Measurements from ENCODE around the gene ISCA1. TPM values are rescaled to one million over a fixed set of nuclear protein-coding genes. Genes with fewer than 3 reads are reported as not detected.
"Not testable (repeated sequence)": the region's sequence is repeated elsewhere in the genome, so short reads cannot be mapped to it uniquely, and the experiment has no call there.

ISCA1 gene
- polyA plus RNA-seq, 1 experiment = 31.4 TPM

- no peak for DNase-seq (ENCODE audit: low read depth, low spot score)
- H3K4me3 ChIP-seq (ENCODE audit: low read depth, low read length) = no peak overlapping the region
- H3K9me3 ChIP-seq (ENCODE audit: control insufficient read depth, insufficient read depth, low read length) = no peaks in the 10 kb centered on the region
- no peaks in the 10 kb centered on the region for H3K27me3 ChIP-seq (ENCODE audit: control insufficient read depth, insufficient read depth, low read length)
- POLR2A ChIA-PET = no interaction called here
- no peak for TF ChIP-seq CTCF (IDR thresholded peaks at IDR 0.05; ENCODE audit: low read depth, low read length)
- CTCF ChIA-PET = no interaction called here
- H3K27ac ChIP-seq (ENCODE audit: low read depth, low read length) = no peak overlapping the region
Measured at GRCh38 chr9:86301686-86302085, 19.3 kb upstream of the ISCA1 start.

- TF ChIP-seq CTCF (IDR thresholded peaks at IDR 0.05; ENCODE audit: low read depth, low read length) = no peak
- Histone ChIP-seq H3K9me3 (ENCODE audit: control insufficient read depth, insufficient read depth, low read length) (no peaks in the 10 kb centered on the region), H3K4me3 (ENCODE audit: low read depth, low read length) (no peak overlapping the region), H3K27me3 (ENCODE audit: control insufficient read depth, insufficient read depth, low read length) (no peaks in the 10 kb centered on the region), H3K27ac (ENCODE audit: low read depth, low read length) (no peak overlapping the region)
- POLR2A ChIA-PET = no interaction called here
- no peak for DNase-seq (ENCODE audit: low read depth, low spot score)
- CTCF ChIA-PET = interaction anchor here (2.7 kb wide), 1 partner anchor 14 kb away, joined by 8 read pairs; no protein-coding TSS in a partner anchor
Measured at GRCh38 chr9:86300701-86301100, 18.4 kb upstream of the ISCA1 start.

- ChIA-PET POLR2A (no interaction called here), CTCF (interaction anchor here (2.7 kb wide), 1 partner anchor 12 kb away, joined by 8 read pairs; no protein-coding TSS in a partner anchor)
- no peaks in the 10 kb centered on the region for H3K27me3 ChIP-seq (ENCODE audit: control insufficient read depth, insufficient read depth, low read length)
- H3K27ac ChIP-seq (ENCODE audit: low read depth, low read length) = no peak overlapping the region
- no peak for TF ChIP-seq CTCF (IDR thresholded peaks at IDR 0.05; ENCODE audit: low read depth, low read length)
- H3K9me3 ChIP-seq (ENCODE audit: control insufficient read depth, insufficient read depth, low read length) = no peaks in the 10 kb centered on the region
- no peak overlapping the region for H3K4me3 ChIP-seq (ENCODE audit: low read depth, low read length)
- no peak for DNase-seq (ENCODE audit: low read depth, low spot score)
Measured at GRCh38 chr9:86298873-86299272, 16.5 kb upstream of the ISCA1 start.

GRCh38 chr9:86290341-86290740, 8.0 kb upstream of the ISCA1 start:
- H3K27me3 ChIP-seq (ENCODE audit: control insufficient read depth, insufficient read depth, low read length); H3K9me3 ChIP-seq (ENCODE audit: control insufficient read depth, insufficient read depth, low read length); POLR2A ChIA-PET; DNase-seq (ENCODE audit: low read depth, low spot score); H3K4me3 ChIP-seq (ENCODE audit: low read depth, low read length); H3K27ac ChIP-seq (ENCODE audit: low read depth, low read length): not testable (repeated sequence)
- CTCF ChIA-PET = interaction anchor here (0.7 kb wide), 1 partner anchor 88 kb away, joined by 3 read pairs; no protein-coding TSS in a partner anchor

- DNase-seq (ENCODE audit: low read depth, low spot score) = no peak
- ChIA-PET POLR2A (no interaction called here), CTCF (no interaction called here)
- TF ChIP-seq CTCF (IDR thresholded peaks at IDR 0.05; ENCODE audit: low read depth, low read length) = no peak
- H3K27me3 ChIP-seq (ENCODE audit: control insufficient read depth, insufficient read depth, low read length) = no peaks in the 10 kb centered on the region
- no peak overlapping the region for H3K27ac ChIP-seq (ENCODE audit: low read depth, low read length)
- H3K4me3 ChIP-seq (ENCODE audit: low read depth, low read length) = no peak overlapping the region
- no peaks in the 10 kb centered on the region for H3K9me3 ChIP-seq (ENCODE audit: control insufficient read depth, insufficient read depth, low read length)
Measured at GRCh38 chr9:86288499-86289198, 6.3 kb upstream of the ISCA1 start.
